Measurements from ENCODE around the gene TRIO. TPM values are rescaled to one million over a fixed set of nuclear protein-coding genes. Genes with fewer than 3 reads are reported as not detected.
A peak's percentile ranks its signal among the peaks of the same experiment; 100 is the strongest.

TRIO gene
- total RNA-seq, 6 experiments from 2014 or later = 167 to 219 (median 190) TPM

DNA sequence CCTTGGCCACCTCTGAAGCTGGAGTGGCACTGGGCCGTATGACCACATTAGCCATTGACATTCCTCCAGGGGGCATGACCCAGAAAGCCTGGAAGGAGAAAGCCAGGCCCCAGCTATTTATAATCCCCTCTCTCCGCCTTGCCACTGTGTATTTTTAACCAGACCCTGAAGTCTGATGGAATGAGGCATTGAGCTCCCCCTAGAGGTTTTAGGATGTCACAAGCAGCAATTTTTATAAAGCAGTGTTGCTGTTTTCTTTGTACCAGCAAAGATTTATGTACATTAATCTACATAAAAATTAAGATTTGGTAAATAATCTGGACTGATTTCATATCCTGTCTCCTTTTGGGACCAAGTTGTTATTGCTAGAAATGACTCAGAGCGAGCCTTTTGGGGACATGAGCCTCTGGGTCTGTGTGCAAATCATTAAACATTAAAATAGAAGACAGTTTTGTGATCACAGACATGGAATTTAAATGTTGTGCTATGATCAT lies 127.1 kb downstream of the TRIO start:
- Mint-ChIP-seq H3K27ac (peak overlapping the region; percentile 92), H3K36me3 (ENCODE audit: low read depth) (peaks cover 36% of the 10 kb centered on the region), H3K9me3 (no peaks in the 10 kb centered on the region), H3K27me3 (ENCODE audit: insufficient read depth) (peaks cover 3% of the 10 kb centered on the region; the same call in 1 of the 2 replicates), H3K4me3 (peak overlapping the region; percentile 72), H3K4me1 (ENCODE audit: low read depth) (peaks cover 96% of the 10 kb centered on the region)
- TF ChIP-seq, protein P1, sequence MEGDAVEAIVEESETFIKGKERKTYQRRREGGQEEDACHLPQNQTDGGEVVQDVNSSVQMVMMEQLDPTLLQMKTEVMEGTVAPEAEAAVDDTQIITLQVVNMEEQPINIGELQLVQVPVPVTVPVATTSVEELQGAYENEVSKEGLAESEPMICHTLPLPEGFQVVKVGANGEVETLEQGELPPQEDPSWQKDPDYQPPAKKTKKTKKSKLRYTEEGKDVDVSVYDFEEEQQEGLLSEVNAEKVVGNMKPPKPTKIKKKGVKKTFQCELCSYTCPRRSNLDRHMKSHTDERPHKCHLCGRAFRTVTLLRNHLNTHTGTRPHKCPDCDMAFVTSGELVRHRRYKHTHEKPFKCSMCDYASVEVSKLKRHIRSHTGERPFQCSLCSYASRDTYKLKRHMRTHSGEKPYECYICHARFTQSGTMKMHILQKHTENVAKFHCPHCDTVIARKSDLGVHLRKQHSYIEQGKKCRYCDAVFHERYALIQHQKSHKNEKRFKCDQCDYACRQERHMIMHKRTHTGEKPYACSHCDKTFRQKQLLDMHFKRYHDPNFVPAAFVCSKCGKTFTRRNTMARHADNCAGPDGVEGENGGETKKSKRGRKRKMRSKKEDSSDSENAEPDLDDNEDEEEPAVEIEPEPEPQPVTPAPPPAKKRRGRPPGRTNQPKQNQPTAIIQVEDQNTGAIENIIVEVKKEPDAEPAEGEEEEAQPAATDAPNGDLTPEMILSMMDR (IDR thresholded peaks at IDR 0.05) = peak; percentile 90
- peak; percentile 62 for DNase-seq

- peak overlapping the region; percentile 51; the same call in 1 of the 2 replicates for H3K27ac Mint-ChIP-seq
- peaks cover 4% of the 10 kb centered on the region for H3K27me3 Mint-ChIP-seq (ENCODE audit: insufficient read depth)
- peaks cover 95% of the 10 kb centered on the region for H3K4me1 Mint-ChIP-seq (ENCODE audit: low read depth)
- H3K9me3 Mint-ChIP-seq = no peaks in the 10 kb centered on the region
- peaks cover 49% of the 10 kb centered on the region for H3K36me3 Mint-ChIP-seq (ENCODE audit: low read depth)
- H3K4me3 Mint-ChIP-seq = no peak overlapping the region
- TF ChIP-seq, protein P1 (IDR thresholded peaks at IDR 0.05) = no peak
- no peak for DNase-seq
Measured at GRCh38 chr5:14272548-14273205, 129.5 kb downstream of the TRIO start.

DNA sequence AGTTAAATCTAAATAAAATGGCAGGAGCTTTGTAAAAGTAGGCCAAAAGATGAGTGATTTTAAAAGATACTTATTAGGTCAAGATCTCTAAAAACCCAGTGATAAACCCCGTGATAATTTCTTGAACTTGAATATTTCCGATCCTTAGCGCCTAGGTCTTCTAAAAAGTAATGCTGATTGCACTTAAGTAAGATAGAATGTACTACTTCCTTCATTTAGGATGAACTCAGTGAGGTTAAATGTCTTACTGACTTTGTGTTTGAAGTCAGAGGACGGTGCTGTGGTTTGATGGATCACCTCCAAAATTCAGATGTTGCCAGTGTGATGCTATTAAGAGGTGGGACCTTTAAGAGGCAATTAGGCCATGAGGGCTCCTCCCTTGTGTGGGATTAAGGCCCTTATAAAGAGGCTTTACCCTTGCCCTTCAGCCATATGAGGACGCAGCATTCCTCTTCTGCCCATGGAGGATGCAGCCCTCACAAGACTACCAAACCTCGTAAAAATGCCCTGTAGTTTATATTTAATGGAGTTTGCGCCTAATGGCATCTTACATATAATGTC lies 130.1 kb downstream of the TRIO start:
- TF ChIP-seq, protein P1 (IDR thresholded peaks at IDR 0.05) = no peak
- Mint-ChIP-seq H3K4me1 (ENCODE audit: low read depth) (peaks cover 95% of the 10 kb centered on the region), H3K27ac (peak overlapping the region; percentile 51; the same call in 1 of the 2 replicates)

GRCh38 chr5:14276380-14276779 lies 133.2 kb downstream of the TRIO start:
- TF ChIP-seq, protein P1 (IDR thresholded peaks at IDR 0.05) = no peak
- H3K9me3 Mint-ChIP-seq = no peaks in the 10 kb centered on the region
- peaks cover 70% of the 10 kb centered on the region for H3K36me3 Mint-ChIP-seq (ENCODE audit: low read depth)
- peaks cover 94% of the 10 kb centered on the region for H3K4me1 Mint-ChIP-seq (ENCODE audit: low read depth)
- peaks cover 4% of the 10 kb centered on the region for H3K27me3 Mint-ChIP-seq (ENCODE audit: insufficient read depth)
- no peak overlapping the region for H3K4me3 Mint-ChIP-seq
- H3K27ac Mint-ChIP-seq = 0 out of 2 replicates have a peak overlapping the region, but pooled peaks have one; percentile 70
- no peak for DNase-seq

More for the DNA sequence above, 130.1 kb downstream of the TRIO start:
- H3K4me3 Mint-ChIP-seq = no peak overlapping the region
- no peak for DNase-seq
- peaks cover 4% of the 10 kb centered on the region for H3K27me3 Mint-ChIP-seq (ENCODE audit: insufficient read depth)
- H3K36me3 Mint-ChIP-seq (ENCODE audit: low read depth) = peaks cover 52% of the 10 kb centered on the region
- H3K9me3 Mint-ChIP-seq = no peaks in the 10 kb centered on the region

GRCh38 chr5:14277385-14278320 lies 134.5 kb downstream of the TRIO start:
- Mint-ChIP-seq H3K4me1 (ENCODE audit: low read depth) (peaks cover 90% of the 10 kb centered on the region), H3K9me3 (no peaks in the 10 kb centered on the region), H3K27me3 (ENCODE audit: insufficient read depth) (peaks cover 2% of the 10 kb centered on the region), H3K36me3 (ENCODE audit: low read depth) (peaks cover 59% of the 10 kb centered on the region), H3K27ac (peak overlapping the region; percentile 70), H3K4me3 (no peak overlapping the region)
- TF ChIP-seq, protein P1 (IDR thresholded peaks at IDR 0.05) = no peak
- no peak for DNase-seq

Data from HFFc6 (cell line).